ENCODE data around the gene PIGL. TPM values are rescaled to one million over a fixed set of nuclear protein-coding genes. Genes with fewer than 3 reads are reported as not detected.

Gene PIGL
- total RNA-seq, 1 experiment from 2014 or later, result 44.1 TPM

DNA sequence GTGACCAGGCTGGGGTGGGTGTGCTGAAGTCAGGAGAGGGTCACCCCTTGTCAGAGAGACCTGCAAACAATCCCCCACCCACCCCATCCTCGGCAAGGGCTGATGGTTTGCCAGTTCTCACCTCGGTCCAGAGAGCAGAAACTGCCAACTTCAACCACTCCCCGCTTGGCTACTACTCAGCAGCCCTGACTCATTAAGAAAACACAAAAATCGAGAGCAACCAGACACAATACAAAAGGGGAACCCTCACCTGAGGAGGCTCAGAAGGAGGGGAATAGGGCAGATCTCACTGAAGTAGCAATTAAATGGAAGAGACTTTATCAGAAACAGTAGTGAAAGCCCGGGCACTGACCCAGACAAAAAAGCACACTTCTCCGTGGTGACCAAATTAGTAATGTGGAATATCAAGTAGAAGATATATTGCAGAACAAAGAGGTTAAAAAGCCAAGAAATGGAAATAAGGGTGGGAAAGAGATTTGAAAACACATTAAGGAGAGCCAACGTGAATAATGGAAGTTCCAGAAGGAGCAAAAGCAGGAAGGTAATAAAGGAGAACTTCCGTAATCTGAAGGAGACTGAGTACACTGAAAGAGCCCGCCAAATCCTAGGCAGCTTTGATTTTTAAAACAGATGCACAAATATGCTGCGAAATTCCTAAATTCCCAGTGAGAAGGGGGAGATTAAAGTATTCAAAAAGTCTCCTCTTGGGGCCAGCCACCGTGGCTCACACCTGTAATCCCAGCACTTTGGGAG lies 112.7 kb downstream of the PIGL start (continued):
- TF ChIP-seq, protein P1, sequence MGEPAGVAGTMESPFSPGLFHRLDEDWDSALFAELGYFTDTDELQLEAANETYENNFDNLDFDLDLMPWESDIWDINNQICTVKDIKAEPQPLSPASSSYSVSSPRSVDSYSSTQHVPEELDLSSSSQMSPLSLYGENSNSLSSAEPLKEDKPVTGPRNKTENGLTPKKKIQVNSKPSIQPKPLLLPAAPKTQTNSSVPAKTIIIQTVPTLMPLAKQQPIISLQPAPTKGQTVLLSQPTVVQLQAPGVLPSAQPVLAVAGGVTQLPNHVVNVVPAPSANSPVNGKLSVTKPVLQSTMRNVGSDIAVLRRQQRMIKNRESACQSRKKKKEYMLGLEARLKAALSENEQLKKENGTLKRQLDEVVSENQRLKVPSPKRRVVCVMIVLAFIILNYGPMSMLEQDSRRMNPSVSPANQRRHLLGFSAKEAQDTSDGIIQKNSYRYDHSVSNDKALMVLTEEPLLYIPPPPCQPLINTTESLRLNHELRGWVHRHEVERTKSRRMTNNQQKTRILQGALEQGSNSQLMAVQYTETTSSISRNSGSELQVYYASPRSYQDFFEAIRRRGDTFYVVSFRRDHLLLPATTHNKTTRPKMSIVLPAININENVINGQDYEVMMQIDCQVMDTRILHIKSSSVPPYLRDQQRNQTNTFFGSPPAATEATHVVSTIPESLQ (CRISPR knock-in tag; IDR thresholded peaks at IDR 0.05), result no peak
- no peak for TF ChIP-seq ESRRA (CRISPR knock-in tag; IDR thresholded peaks at IDR 0.05; ENCODE audit: borderline replicate concordance)

DNA sequence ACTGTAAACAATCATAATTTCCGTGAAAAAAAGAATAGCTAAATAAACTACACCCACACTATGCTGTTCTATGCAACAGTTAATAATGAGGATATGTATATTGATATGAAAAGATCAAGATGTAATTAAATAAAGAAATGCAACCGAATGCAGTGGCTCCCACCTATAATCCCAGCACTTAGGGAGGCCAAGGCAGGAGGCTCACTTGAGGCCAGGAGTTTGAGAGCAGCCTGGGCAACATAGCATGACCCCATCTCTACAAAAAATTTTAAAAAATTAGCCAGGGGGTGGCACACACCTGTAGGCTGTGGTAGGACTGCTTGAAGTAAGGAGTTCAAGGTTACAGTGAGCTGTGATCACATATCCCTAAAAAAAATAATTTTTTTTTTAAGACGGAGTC lies 121.4 kb downstream of the PIGL start:
- Mint-ChIP-seq H3K27ac (no peak overlapping the region), H3K4me1 (no peaks in the 10 kb centered on the region), H3K36me3 (peaks cover 12% of the 10 kb centered on the region), H3K9me3 (no peaks in the 10 kb centered on the region), H3K4me3 (no peak overlapping the region), H3K27me3 (ENCODE audit: low read depth) (no peaks in the 10 kb centered on the region)
- ChIA-PET POLR2A (no interaction called here), CTCF (interaction anchor here (1.0 kb wide), 1 partner anchor 25 kb away, joined by 3 read pairs; no protein-coding TSS in a partner anchor)
- no peak for TF ChIP-seq PRRX2 (CRISPR knock-in tag; IDR thresholded peaks at IDR 0.05)
- peak; percentile 54; the same call in 1 of the 2 replicates for TF ChIP-seq ZNF121 (CRISPR knock-in tag; IDR thresholded peaks at IDR 0.05)
- DNase-seq (ENCODE audit: low spot score), result no peak
- ATAC-seq, result no peak

DNA sequence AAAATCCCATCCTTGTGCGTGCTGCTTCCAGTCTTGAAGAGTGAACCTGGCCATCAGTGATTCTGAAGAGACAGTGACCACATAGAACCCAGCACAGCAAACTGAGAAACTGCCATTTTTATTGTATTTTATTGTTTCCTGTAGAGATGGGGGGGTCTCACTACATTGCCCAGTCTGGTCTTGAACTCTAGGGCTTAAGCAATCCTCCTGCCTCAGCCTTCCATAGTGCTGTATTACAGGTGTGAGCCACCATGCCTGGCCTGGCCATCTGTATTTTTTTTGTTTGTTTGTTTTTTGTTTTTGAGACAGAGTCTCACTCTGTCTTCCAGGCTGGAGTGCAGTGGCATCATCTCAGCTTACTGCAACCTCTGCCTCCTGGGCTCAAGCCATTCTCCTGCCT lies 122.4 kb downstream of the PIGL start:
- Mint-ChIP-seq H3K9me3 (no peaks in the 10 kb centered on the region), H3K4me3 (no peak overlapping the region), H3K27ac (no peak overlapping the region), H3K4me1 (no peaks in the 10 kb centered on the region), H3K27me3 (ENCODE audit: low read depth) (no peaks in the 10 kb centered on the region), H3K36me3 (peaks cover 20% of the 10 kb centered on the region)
- TF ChIP-seq ZNF121 (CRISPR knock-in tag; IDR thresholded peaks at IDR 0.05) (0 out of 2 replicates have a peak, but pooled peaks have one; percentile 47), GRHL2 (CRISPR knock-in tag; IDR thresholded peaks at IDR 0.05; ENCODE audit: insufficient replicate concordance, severe bottlenecking) (no peak)
- TF ChIP-seq, protein P2, sequence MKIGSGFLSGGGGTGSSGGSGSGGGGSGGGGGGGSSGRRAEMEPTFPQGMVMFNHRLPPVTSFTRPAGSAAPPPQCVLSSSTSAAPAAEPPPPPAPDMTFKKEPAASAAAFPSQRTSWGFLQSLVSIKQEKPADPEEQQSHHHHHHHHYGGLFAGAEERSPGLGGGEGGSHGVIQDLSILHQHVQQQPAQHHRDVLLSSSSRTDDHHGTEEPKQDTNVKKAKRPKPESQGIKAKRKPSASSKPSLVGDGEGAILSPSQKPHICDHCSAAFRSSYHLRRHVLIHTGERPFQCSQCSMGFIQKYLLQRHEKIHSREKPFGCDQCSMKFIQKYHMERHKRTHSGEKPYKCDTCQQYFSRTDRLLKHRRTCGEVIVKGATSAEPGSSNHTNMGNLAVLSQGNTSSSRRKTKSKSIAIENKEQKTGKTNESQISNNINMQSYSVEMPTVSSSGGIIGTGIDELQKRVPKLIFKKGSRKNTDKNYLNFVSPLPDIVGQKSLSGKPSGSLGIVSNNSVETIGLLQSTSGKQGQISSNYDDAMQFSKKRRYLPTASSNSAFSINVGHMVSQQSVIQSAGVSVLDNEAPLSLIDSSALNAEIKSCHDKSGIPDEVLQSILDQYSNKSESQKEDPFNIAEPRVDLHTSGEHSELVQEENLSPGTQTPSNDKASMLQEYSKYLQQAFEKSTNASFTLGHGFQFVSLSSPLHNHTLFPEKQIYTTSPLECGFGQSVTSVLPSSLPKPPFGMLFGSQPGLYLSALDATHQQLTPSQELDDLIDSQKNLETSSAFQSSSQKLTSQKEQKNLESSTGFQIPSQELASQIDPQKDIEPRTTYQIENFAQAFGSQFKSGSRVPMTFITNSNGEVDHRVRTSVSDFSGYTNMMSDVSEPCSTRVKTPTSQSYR (CRISPR knock-in tag; IDR thresholded peaks at IDR 0.05), result no peak
- TF ChIP-seq, protein P3, sequence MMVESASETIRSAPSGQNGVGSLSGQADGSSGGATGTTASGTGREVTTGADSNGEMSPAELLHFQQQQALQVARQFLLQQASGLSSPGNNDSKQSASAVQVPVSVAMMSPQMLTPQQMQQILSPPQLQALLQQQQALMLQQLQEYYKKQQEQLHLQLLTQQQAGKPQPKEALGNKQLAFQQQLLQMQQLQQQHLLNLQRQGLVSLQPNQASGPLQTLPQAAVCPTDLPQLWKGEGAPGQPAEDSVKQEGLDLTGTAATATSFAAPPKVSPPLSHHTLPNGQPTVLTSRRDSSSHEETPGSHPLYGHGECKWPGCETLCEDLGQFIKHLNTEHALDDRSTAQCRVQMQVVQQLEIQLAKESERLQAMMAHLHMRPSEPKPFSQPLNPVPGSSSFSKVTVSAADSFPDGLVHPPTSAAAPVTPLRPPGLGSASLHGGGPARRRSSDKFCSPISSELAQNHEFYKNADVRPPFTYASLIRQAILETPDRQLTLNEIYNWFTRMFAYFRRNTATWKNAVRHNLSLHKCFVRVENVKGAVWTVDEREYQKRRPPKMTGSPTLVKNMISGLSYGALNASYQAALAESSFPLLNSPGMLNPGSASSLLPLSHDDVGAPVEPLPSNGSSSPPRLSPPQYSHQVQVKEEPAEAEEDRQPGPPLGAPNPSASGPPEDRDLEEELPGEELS (CRISPR knock-in tag; IDR thresholded peaks at IDR 0.05), result no peak
- TF ChIP-seq, protein P4, sequence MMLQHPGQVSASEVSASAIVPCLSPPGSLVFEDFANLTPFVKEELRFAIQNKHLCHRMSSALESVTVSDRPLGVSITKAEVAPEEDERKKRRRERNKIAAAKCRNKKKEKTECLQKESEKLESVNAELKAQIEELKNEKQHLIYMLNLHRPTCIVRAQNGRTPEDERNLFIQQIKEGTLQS (CRISPR knock-in tag; conservative IDR thresholded peaks at IDR 0.05), result no peak
- CTCF ChIA-PET, result no interaction called here
- no peak for DNase-seq (ENCODE audit: low spot score)
- ATAC-seq, result no peak
- POLR2A ChIA-PET, result no interaction called here

DNA sequence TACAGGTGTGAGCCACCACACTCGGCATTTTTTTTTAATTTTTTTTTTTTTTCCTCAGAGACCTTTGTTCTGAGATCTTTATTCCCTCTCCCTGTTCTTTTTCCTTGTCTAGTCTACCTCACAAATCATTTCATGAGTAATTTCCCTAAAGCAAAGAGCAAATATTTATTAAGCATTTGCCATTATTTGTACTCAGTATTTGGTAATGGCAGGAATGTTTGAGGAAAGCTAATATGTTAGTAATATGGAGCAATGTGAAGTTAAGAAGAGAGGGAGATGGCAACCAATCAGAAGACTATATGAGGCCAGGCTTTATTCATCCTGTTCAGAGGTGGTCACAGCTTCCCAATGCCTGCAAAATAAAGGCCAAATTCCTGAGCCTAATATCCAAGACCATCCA lies 122.9 kb downstream of the PIGL start:
- POLR2A ChIA-PET, result no interaction called here
- Mint-ChIP-seq H3K4me1 (no peaks in the 10 kb centered on the region), H3K27me3 (ENCODE audit: low read depth) (no peaks in the 10 kb centered on the region), H3K36me3 (peaks cover 21% of the 10 kb centered on the region), H3K4me3 (no peak overlapping the region), H3K27ac (no peak overlapping the region), H3K9me3 (no peaks in the 10 kb centered on the region)
- no peak for DNase-seq (ENCODE audit: low spot score)
- CTCF ChIA-PET, result interaction anchor here (0.6 to 0.7 kb wide), 3 partner anchors 10 to 131 kb away, joined by 3 to 5 read pairs (median 3); no protein-coding TSS in a partner anchor
- no peak for ATAC-seq
- TF ChIP-seq, protein P1 (CRISPR knock-in tag; IDR thresholded peaks at IDR 0.05), result no peak
- no peak for TF ChIP-seq ESRRA (CRISPR knock-in tag; IDR thresholded peaks at IDR 0.05; ENCODE audit: borderline replicate concordance)
- TF ChIP-seq OVOL2 (CRISPR knock-in tag; IDR thresholded peaks at IDR 0.05; ENCODE audit: borderline replicate concordance), result no peak
- no peak for TF ChIP-seq ZNF121 (CRISPR knock-in tag; IDR thresholded peaks at IDR 0.05)
- TF ChIP-seq, protein P5, sequence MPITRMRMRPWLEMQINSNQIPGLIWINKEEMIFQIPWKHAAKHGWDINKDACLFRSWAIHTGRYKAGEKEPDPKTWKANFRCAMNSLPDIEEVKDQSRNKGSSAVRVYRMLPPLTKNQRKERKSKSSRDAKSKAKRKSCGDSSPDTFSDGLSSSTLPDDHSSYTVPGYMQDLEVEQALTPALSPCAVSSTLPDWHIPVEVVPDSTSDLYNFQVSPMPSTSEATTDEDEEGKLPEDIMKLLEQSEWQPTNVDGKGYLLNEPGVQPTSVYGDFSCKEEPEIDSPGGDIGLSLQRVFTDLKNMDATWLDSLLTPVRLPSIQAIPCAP (CRISPR knock-in tag; IDR thresholded peaks at IDR 0.05), result no peak
- TF ChIP-seq, protein P6, sequence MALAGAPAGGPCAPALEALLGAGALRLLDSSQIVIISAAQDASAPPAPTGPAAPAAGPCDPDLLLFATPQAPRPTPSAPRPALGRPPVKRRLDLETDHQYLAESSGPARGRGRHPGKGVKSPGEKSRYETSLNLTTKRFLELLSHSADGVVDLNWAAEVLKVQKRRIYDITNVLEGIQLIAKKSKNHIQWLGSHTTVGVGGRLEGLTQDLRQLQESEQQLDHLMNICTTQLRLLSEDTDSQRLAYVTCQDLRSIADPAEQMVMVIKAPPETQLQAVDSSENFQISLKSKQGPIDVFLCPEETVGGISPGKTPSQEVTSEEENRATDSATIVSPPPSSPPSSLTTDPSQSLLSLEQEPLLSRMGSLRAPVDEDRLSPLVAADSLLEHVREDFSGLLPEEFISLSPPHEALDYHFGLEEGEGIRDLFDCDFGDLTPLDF (CRISPR knock-in tag; IDR thresholded peaks at IDR 0.05), result no peak
- no peak for TF ChIP-seq CREB1 (CRISPR knock-in tag; IDR thresholded peaks at IDR 0.05)
- TF ChIP-seq SOX15 (CRISPR knock-in tag; IDR thresholded peaks at IDR 0.05), result no peak
- TF ChIP-seq, protein P7, sequence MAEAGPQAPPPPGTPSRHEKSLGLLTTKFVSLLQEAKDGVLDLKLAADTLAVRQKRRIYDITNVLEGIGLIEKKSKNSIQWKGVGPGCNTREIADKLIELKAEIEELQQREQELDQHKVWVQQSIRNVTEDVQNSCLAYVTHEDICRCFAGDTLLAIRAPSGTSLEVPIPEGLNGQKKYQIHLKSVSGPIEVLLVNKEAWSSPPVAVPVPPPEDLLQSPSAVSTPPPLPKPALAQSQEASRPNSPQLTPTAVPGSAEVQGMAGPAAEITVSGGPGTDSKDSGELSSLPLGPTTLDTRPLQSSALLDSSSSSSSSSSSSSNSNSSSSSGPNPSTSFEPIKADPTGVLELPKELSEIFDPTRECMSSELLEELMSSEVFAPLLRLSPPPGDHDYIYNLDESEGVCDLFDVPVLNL (CRISPR knock-in tag; IDR thresholded peaks at IDR 0.05; ENCODE audit: borderline replicate concordance, low read depth), result no peak
- no peak for TF ChIP-seq JAZF1 (CRISPR knock-in tag; IDR thresholded peaks at IDR 0.05)

All from WTC11 (cell line).